ENCODE measurements around the gene NPHP4.

NPHP4 gene

GRCh38 chr1:6035719-6036118 lies 43.5 kb upstream of the NPHP4 start:
- Histone ChIP-seq H4K20me1 (ENCODE audit: control insufficient read depth, insufficient read depth, low read depth, low read length) (peaks cover 4% of the 10 kb centered on the region), H3K4me1 (ENCODE audit: control insufficient read depth, low read length) (peaks cover 12% of the 10 kb centered on the region), H3K36me3 (ENCODE audit: control insufficient read depth, low read length) (no peaks in the 10 kb centered on the region), H3K27me3 (ENCODE audit: control insufficient read depth, low read length) (no peaks in the 10 kb centered on the region), H3K4me3 (ENCODE audit: low read length) (no peak overlapping the region), H3K9me3 (ENCODE audit: control insufficient read depth, insufficient read depth, low read length) (no peaks in the 10 kb centered on the region), H3K27ac (ENCODE audit: low read depth, low read length) (no peak overlapping the region), H3K4me2 (ENCODE audit: low read length) (no peak overlapping the region), H3K9me2 (replicated peaks; ENCODE audit: control insufficient read depth, low read length) (no peaks in the 10 kb centered on the region), H3K79me2 (ENCODE audit: control insufficient read depth, low read length) (no peaks in the 10 kb centered on the region), H3F3A (ENCODE audit: control insufficient read depth, insufficient read depth) (no peaks in the 10 kb centered on the region)
- TF ChIP-seq EZH2phosphoT487 (IDR thresholded peaks at IDR 0.05; ENCODE audit: borderline replicate concordance, low read length), result no peak
- TF ChIP-seq CTCF (IDR thresholded peaks at IDR 0.05; ENCODE audit: low read depth, low read length, poor library complexity, severe bottlenecking), result no peak

GRCh38 chr1:6035303-6035702 lies 43.1 kb upstream of the NPHP4 start:
- Histone ChIP-seq H3K36me3 (ENCODE audit: control insufficient read depth, low read length) (no peaks in the 10 kb centered on the region), H3F3A (ENCODE audit: control insufficient read depth, insufficient read depth) (no peaks in the 10 kb centered on the region), H3K4me1 (ENCODE audit: control insufficient read depth, low read length) (peaks cover 15% of the 10 kb centered on the region), H3K79me2 (ENCODE audit: control insufficient read depth, low read length) (no peaks in the 10 kb centered on the region), H3K4me3 (ENCODE audit: low read length) (no peak overlapping the region), H3K27ac (ENCODE audit: low read depth, low read length) (no peak overlapping the region), H3K9me3 (ENCODE audit: control insufficient read depth, insufficient read depth, low read length) (no peaks in the 10 kb centered on the region), H3K4me2 (ENCODE audit: low read length) (no peak overlapping the region), H3K27me3 (ENCODE audit: control insufficient read depth, low read length) (no peaks in the 10 kb centered on the region), H4K20me1 (ENCODE audit: control insufficient read depth, insufficient read depth, low read depth, low read length) (peaks cover 4% of the 10 kb centered on the region), H3K9me2 (replicated peaks; ENCODE audit: control insufficient read depth, low read length) (no peaks in the 10 kb centered on the region)
- no peak for TF ChIP-seq CTCF (IDR thresholded peaks at IDR 0.05; ENCODE audit: low read depth, low read length, poor library complexity, severe bottlenecking)
- TF ChIP-seq EZH2phosphoT487 (IDR thresholded peaks at IDR 0.05; ENCODE audit: borderline replicate concordance, low read length), result no peak

- no peak overlapping the region for H3K27ac ChIP-seq (ENCODE audit: low read depth, low read length)
- H4K20me1 ChIP-seq (ENCODE audit: control insufficient read depth, insufficient read depth, low read depth, low read length), result peaks cover 5% of the 10 kb centered on the region
- H3K4me2 ChIP-seq (ENCODE audit: low read length), result no peak overlapping the region
- peaks cover 15% of the 10 kb centered on the region for H3K4me1 ChIP-seq (ENCODE audit: control insufficient read depth, low read length)
- H3K4me3 ChIP-seq (ENCODE audit: low read length), result no peak overlapping the region
- H3K9me2 ChIP-seq (replicated peaks; ENCODE audit: control insufficient read depth, low read length), result no peaks in the 10 kb centered on the region
- H3F3A ChIP-seq (ENCODE audit: control insufficient read depth, insufficient read depth), result no peaks in the 10 kb centered on the region
- no peaks in the 10 kb centered on the region for H3K27me3 ChIP-seq (ENCODE audit: control insufficient read depth, low read length)
- no peaks in the 10 kb centered on the region for H3K36me3 ChIP-seq (ENCODE audit: control insufficient read depth, low read length)
- TF ChIP-seq CTCF (IDR thresholded peaks at IDR 0.05; ENCODE audit: low read depth, low read length, poor library complexity, severe bottlenecking), result no peak
- no peak for TF ChIP-seq EZH2phosphoT487 (IDR thresholded peaks at IDR 0.05; ENCODE audit: borderline replicate concordance, low read length)
- no peaks in the 10 kb centered on the region for H3K9me3 ChIP-seq (ENCODE audit: control insufficient read depth, insufficient read depth, low read length)
- no peaks in the 10 kb centered on the region for H3K79me2 ChIP-seq (ENCODE audit: control insufficient read depth, low read length)
Measured at GRCh38 chr1:6034750-6035096, 42.5 kb upstream of the NPHP4 start.
